GM19328 (cell line): ENCODE results near the gene NPR1.
A peak's percentile ranks its signal among the peaks of the same experiment; 100 is the strongest.
"Not testable (repeated sequence)": the region's sequence is repeated elsewhere in the genome, so short reads cannot be mapped to it uniquely, and the experiment has no call there.

ENCODE experiments used
- ATAC-seq: cut with Tn5 transposase; IDR thresholded peaks from one replicate; pipeline ENCODE4 v1.9.1; 2021; ENCODE audit warnings: mild to moderate bottlenecking, moderate library complexity; ENCODE audit not compliant: unreplicated experiment

NPR1 gene

GRCh38 chr1:153678519-153679336 lies at the start of gene NPR1:
TSS of gene NPR1 (plus strand) at chr1:153678688. CDS start at chr1:153679109, 421 bp downstream.
- no peak for ATAC-seq

- ATAC-seq = no peak
These were observed 49.2 kb upstream of the NPR1 start for GRCh38 chr1:153629343-153629665.

- no peak for ATAC-seq
These were observed 48.5 kb upstream of the NPR1 start for GRCh38 chr1:153629971-153630370.

GRCh38 chr1:153630384-153630783 lies 48.1 kb upstream of the NPR1 start:
- ATAC-seq = no peak

- no peak for ATAC-seq
These were observed 47.2 kb upstream of the NPR1 start for GRCh38 chr1:153631047-153632022.

- ATAC-seq = no peak
These were observed 45.2 kb upstream of the NPR1 start for GRCh38 chr1:153633161-153633753.

- ATAC-seq = peak; percentile 84
These were observed 44.5 kb upstream of the NPR1 start, which contains the start of gene CHTOP for GRCh38 chr1:153633754-153634665. TSS of gene CHTOP (plus strand) at chr1:153634066. CDS start at chr1:153636589, 2,523 bp downstream.

- ATAC-seq = no peak
These were observed 42.6 kb upstream of the NPR1 start for GRCh38 chr1:153635872-153636271.

- no peak for ATAC-seq
These were observed 42.2 kb upstream of the NPR1 start for GRCh38 chr1:153636312-153636711.

GRCh38 chr1:153638261-153638660 lies 40.2 kb upstream of the NPR1 start:
- ATAC-seq = no peak

- no peak for ATAC-seq
These were observed 39.2 kb upstream of the NPR1 start for GRCh38 chr1:153639280-153639679.

GRCh38 chr1:153640213-153640612 lies 38.3 kb upstream of the NPR1 start:
- not testable (repeated sequence) for ATAC-seq

- no peak for ATAC-seq
These were observed 37.6 kb upstream of the NPR1 start for GRCh38 chr1:153640861-153641260.

- no peak for ATAC-seq
These were observed 36.3 kb upstream of the NPR1 start for GRCh38 chr1:153642161-153642560.

GRCh38 chr1:153643100-153643499 lies 35.4 kb upstream of the NPR1 start:
- ATAC-seq = no peak

GRCh38 chr1:153643816-153644215 lies 34.7 kb upstream of the NPR1 start:
- no peak for ATAC-seq

- no peak for ATAC-seq
These were observed 31.7 kb upstream of the NPR1 start for GRCh38 chr1:153646672-153647345.

- ATAC-seq = no peak
These were observed 31.2 kb upstream of the NPR1 start for GRCh38 chr1:153647346-153647714.

GRCh38 chr1:153648000-153648643 lies 30.4 kb upstream of the NPR1 start:
- no peak for ATAC-seq
